GM12892 (cell line): ENCODE data around the gene PDZD2.
A peak's percentile ranks its signal among the peaks of the same experiment; 100 is the strongest.

Experiments used
- DNase-seq: peaks from one replicate; pipeline ENCODE4 v3.0.0; 2011; ENCODE audit not compliant: insufficient read length
- FAIRE-seq: peaks from 2 replicates; lab custom pipeline; 2011; peaks lifted over from hg19 to GRCh38; lab: Jason Lieb, UNC
- POLR2A ChIP-seq: IDR thresholded peaks from 2 replicates; pipeline ENCODE4 v1.6.1; 2011; ENCODE audit warnings: low read depth, low read length, control low read depth
- POLR2AphosphoS5 ChIP-seq: IDR thresholded peaks from 2 replicates; pipeline ENCODE4 v1.6.1; 2011; ENCODE audit warnings: low read depth, low read length, control low read depth
- TAF1 ChIP-seq: IDR thresholded peaks from 2 replicates; pipeline ENCODE4 v1.6.1; 2011; ENCODE audit warnings: low read depth, mild to moderate bottlenecking, control low read depth, low read length, borderline replicate concordance

PDZD2 gene

DNA sequence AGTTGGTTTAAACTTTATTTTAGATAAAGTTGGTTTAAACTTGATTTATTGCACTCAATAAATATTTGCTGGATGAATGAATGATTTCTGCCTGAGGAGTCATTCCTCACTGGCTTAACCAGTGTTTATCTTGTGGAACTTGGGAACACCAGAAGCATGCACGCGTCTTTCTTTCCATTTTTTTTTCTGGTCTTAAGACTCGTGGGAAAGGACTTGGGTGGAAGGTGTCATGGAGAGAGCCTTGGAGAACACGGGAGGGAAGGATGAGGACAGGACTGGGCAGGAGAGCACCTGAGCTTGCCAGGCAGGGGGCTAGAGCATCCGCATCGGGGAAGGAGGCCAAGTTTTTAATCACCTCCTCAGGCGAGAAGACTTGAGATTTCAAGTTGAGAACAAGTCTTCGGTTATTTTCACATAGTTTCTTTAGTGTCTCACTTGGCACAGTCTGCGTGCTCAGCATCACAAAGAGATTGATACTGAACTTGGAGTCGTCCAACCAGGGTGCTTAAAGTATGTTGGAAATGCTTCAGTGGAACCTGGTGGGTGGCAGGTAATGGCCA lies 144.2 kb downstream of the PDZD2 start:
- DNase-seq (no peak), FAIRE-seq (no peak)
- no peak for TF ChIP-seq POLR2A
- TF ChIP-seq TAF1 = no peak
- no peak for TF ChIP-seq POLR2AphosphoS5

DNA sequence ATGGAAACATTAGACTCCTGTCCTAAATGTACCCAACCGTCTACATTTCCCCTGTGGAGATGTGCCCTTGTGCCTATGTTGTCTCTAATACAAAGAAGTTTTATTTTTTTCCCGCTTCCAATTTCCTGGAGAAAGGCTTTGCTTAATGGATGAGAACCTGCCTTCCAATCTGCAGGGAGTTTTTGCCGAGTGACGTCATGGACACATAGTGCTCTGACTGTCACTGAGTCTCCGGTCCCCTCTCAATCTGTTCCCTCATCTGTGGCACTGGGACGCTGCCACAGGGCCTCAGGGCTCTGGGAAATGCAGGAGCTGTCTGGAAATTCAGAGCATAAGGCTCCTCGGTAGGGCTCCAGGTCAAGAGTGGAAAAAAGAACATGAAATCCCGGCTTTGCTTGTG lies 144.8 kb downstream of the PDZD2 start:
- DNase-seq = no peak
- FAIRE-seq = no peak
- TF ChIP-seq POLR2A (no peak), POLR2AphosphoS5 (no peak), TAF1 (no peak)

DNA sequence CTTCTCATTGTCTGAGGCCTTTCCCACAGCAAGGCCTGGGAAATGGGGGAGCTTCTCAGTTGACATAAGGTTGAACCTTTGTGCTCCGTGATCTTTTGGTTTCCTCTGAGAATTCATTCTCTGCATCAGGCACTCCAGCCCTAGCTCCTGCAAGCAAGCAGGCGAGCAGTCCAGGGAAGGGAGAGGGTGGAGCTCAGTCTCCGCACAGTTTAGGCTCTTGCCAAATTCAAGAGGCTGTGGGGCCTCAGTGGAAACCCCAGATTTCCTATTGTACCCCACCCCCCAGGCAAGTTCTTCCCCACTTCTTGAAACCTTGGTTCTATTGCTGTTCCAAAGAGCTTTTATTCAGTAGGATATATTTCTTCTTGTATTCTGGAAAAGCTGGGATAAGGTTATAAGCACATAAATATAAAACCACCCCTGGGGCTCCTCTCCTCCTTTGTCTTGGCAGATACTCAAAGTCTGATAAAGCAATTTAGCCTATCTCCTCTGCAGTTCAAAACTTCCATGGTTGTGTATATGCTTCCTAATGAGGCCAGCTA lies 147.2 kb downstream of the PDZD2 start:
- DNase-seq (no peak), FAIRE-seq (no peak)
- TF ChIP-seq POLR2AphosphoS5 (no peak), TAF1 (no peak), POLR2A (no peak)

DNA sequence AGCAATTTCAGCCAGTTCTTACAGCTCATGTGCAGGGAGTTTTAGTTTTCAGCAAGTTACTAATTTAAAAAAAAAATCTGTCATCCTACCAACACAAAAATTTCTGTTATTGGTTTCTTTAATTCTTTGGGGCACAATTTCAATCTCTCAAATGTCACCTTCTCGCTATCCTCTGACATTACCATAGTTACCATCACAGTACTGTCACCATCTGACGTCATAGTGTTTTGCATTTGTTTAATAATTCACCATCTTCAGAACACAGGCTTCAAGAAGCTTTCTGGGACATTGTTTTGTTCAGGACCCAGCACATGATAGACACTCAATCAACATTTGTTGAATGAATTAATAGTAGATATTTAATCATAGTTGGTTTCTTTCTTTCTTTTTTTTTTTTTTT lies 155.1 kb downstream of the PDZD2 start:
- DNase-seq = no peak
- TF ChIP-seq POLR2A = no peak
- TF ChIP-seq POLR2AphosphoS5 = no peak
- no peak for TF ChIP-seq TAF1
- FAIRE-seq = no peak

DNA sequence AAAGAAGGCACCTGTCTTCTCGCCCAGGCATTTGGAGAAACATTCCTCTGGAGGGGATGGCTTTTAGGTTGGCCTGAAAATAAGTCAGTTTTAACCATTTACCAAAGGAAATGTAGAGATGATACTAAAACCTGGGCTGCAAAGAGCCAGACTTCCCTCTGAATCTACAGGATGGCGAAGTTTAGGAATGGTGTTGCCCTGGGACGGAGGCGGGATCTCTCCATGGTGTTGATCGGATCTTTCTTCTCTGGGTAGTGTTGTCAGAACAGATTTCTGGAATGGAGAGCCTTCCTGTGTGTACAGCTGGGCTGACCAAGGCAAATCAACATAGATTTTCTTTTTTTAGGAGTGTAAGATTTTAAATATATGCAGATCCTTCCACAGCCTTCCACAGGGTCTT lies 159.2 kb downstream of the PDZD2 start:
- DNase-seq = no peak
- FAIRE-seq = no peak
- TF ChIP-seq POLR2A (no peak), POLR2AphosphoS5 (no peak), TAF1 (no peak)

DNA sequence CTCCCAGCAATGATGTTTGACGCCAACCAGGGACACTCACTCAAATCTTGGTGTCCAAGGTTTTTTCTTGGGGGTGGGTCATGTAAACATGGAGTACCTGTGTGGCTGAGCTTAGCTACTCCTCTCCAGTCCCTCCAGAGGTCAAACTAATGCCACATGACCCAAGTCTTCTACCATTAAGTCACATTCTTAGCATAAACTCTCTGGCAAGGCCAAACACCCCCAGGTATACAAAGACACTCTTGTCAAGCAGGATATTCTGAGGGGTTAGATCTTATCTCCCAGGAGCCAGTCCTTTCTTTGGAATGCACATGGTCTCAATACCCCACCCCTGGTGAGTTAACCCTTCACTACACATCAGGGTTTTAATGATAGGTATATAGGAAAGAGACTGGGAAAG lies 161.4 kb downstream of the PDZD2 start:
- FAIRE-seq (no peak), DNase-seq (no peak)
- TF ChIP-seq POLR2A = no peak
- no peak for TF ChIP-seq POLR2AphosphoS5
- no peak for TF ChIP-seq TAF1

DNA sequence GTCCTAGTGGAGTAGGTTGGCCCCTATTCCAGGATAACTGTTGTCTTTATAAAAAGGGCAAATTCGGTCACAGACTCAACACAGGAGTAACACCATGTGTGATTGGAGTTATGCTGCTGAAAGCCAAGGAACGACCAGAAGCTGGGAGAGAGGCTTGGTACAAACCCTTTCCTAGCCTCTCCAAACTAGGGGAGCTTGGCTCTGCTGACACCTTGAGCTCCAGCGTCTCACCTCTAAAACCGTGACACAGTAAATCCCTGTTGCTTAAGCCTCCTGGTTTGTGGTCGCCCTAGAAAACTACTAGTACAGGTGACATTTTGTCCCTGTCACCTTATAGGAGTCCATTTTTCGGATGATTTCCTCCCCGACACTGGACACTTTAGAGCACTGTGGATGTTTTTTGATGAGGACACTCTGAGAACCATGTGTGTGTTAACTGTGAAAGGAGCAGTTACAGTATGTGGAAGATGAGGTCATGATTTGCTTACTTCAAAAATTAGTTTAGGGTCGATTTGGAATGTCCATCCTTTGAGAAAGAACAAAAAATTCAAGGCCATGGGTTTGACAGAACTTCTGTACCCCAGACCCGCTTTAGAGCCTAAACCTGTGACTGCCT lies 167.0 kb downstream of the PDZD2 start:
- FAIRE-seq = no peak
- DNase-seq = no peak
- TF ChIP-seq POLR2AphosphoS5 = no peak
- no peak for TF ChIP-seq POLR2A
- no peak for TF ChIP-seq TAF1

DNA sequence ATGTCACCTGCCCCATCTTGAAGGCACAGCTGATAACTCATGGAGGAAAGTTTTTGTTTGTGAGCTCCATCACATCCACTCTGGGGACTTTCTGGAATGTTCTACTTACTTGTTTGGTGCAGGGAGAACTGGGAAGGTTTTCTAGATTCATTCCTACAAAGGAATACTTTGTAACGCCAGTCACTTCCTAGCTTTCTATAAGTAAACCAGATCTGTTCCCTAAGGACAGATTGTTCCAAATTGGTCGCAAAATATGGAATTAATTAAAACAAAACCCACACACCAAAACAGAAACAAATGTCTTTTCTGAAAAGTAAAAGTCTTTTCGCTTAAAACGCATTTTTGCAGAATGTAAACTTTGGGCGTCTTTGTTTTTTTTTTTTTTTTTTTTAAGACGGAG lies 167.6 kb downstream of the PDZD2 start:
- DNase-seq = no peak
- FAIRE-seq = no peak

DNA sequence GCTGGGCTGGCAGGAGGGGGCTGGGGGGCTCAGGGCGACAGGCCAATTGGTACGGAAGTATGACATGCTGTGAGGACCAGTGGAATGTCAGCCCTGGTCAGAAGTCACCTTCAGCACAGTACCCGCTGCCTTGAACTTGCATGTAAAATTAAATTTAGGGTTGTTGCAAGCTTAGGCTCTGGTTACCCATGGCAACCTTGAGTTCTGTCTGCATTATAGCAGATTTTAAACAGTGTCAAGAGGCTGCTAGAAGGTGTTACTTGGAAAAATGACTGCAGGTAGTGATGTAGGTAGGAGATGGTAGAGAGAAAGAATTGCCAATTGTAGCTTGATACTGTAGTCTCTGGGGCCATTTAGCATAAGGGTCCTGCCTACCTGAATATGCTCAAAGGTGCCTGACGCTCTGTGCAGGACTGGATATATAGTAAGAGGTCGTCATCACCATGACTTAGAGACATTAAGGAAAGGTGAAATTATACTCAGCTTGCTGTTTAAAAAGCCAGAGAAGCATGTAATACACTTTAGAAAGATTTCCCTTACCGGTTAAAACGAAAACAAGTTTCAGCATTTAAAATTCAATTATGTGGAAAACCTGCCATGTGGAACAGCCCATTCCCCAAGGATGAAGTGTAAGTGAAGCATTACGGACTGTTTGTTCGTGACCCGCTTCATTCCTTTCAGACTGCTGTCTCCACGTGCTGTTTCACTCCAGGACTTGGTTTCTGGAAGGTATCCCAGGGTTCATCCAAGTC lies 169.0 kb downstream of the PDZD2 start:
- DNase-seq = no peak
- no peak for FAIRE-seq

More for the DNA sequence above, 167.6 kb downstream of the PDZD2 start:
- TF ChIP-seq POLR2AphosphoS5 (no peak), POLR2A (no peak), TAF1 (no peak)

DNA sequence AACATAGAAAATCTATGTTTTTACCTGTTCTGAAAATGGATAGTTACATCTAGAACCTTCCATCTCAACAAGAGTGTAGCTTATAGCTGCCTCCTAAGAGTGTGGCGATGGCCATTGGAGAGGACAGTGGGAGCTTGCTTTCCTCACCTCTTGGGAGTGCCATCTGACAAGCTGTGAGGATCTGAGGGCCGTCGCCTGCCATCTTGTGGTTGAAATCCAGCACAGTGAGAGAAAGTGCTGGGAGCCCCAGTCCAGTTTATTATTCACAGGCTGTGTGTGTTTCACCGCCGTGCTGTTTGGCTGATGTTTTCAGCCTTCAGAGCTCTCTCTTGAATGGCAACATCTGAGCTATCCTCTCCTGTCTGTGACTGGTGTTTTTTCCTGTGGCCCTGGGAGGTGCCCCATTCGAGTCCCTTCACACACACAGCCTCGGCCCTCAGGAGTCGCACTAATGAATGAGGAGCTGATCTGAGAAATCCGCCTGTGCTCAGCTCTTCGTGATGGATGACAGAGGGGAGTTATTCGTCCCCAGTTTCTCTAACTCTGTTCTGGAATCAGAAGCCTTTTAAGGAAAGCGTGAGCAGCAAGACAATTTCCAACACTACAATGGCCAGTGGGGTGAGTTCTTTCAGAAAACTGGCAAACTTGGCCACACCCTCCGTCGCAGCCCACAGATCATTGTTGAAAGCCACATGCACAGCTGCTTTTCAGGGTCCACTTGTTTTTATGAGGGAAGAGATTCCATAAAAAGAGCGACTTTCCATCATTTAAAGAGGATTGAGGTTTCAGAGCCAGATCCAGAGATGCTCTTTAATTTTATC lies 170.3 kb downstream of the PDZD2 start:
- peak; percentile 40 for DNase-seq
- TF ChIP-seq POLR2A (no peak), TAF1 (no peak), POLR2AphosphoS5 (no peak)
- peak; percentile 21 for FAIRE-seq

More for the DNA sequence above, 169.0 kb downstream of the PDZD2 start:
- TF ChIP-seq POLR2AphosphoS5 = no peak
- no peak for TF ChIP-seq POLR2A
- no peak for TF ChIP-seq TAF1

DNA sequence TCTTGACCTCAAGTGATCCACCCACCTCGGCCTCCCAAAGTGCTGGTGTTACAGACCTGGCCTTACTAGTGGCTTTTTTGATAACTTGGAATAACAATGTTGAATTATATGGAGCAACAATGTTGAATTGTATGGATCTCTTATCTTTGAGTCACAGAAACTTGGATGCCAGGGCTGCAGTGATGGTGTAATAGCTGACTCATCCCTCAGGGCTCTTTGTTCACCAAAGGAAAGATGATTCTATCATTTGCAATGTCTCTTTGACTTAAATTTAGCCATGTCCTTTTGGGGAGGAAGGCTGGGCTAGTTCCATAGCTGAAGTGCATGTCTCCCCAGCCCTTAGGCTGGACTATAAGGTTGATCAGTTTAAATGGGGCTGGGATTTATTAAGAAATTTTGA lies 172.3 kb downstream of the PDZD2 start:
- no peak for DNase-seq
- FAIRE-seq = no peak
- TF ChIP-seq POLR2AphosphoS5 (no peak), TAF1 (no peak), POLR2A (no peak)
